Astrocyte (in vitro differentiated cells and primary cell): ENCODE data around the gene ASPRV1. TPM values are rescaled to one million over a fixed set of nuclear protein-coding genes. Genes with fewer than 3 reads are reported as not detected.
A peak's percentile ranks its signal among the peaks of the same experiment; 100 is the strongest.

Experiments used
- DNase-seq: peaks from one replicate; pipeline ENCODE4 v3.0.0-alpha.2; 2010; ENCODE audit warnings: low read depth
- FAIRE-seq: peaks from 2 replicates; lab custom pipeline; 2011; peaks lifted over from hg19 to GRCh38; lab: Jason Lieb, UNC
- H2AFZ ChIP-seq: 2 replicates; pipeline ENCODE4 v1.6.0; 2012; ENCODE audit warnings: low read depth, low read length, inconsistent platforms
- H3K27ac ChIP-seq: 2 replicates; pipeline ENCODE4 v1.5.1; 2011; ENCODE audit warnings: low read depth, low read length, inconsistent platforms
- H3K27me3 ChIP-seq: 2 replicates; pipeline ENCODE4 v1.6.0; 2011; ENCODE audit warnings: low read length, inconsistent platforms; ENCODE audit not compliant: insufficient read depth
- H3K36me3 ChIP-seq: 2 replicates; pipeline ENCODE4 v1.5.1; 2011; ENCODE audit warnings: low read length, inconsistent platforms; ENCODE audit not compliant: insufficient read depth
- H3K4me1 ChIP-seq: 2 replicates; pipeline ENCODE4 v1.5.1; 2011; ENCODE audit warnings: low read length, inconsistent platforms; ENCODE audit not compliant: insufficient read depth
- H3K4me2 ChIP-seq: 2 replicates; pipeline ENCODE4 v1.6.0; 2012; ENCODE audit warnings: low read length, inconsistent platforms
- H3K4me3 ChIP-seq: 2 replicates; pipeline ENCODE4 v1.5.1; 2011; ENCODE audit warnings: low read depth, mild to moderate bottlenecking, low read length, inconsistent platforms; ENCODE audit not compliant: insufficient read depth
- H3K79me2 ChIP-seq: 2 replicates; pipeline ENCODE4 v1.6.0; 2012; ENCODE audit warnings: mild to moderate bottlenecking, low read length, inconsistent platforms; ENCODE audit not compliant: insufficient read depth
- H3K9ac ChIP-seq: 2 replicates; pipeline ENCODE4 v1.6.0; 2012; ENCODE audit warnings: mild to moderate bottlenecking, low read length, inconsistent platforms
- H3K9me3 ChIP-seq: 2 replicates; pipeline ENCODE4 v1.5.1; 2012; ENCODE audit warnings: low read depth, mild to moderate bottlenecking, low read length, inconsistent platforms; ENCODE audit not compliant: insufficient read depth
- H4K20me1 ChIP-seq: 2 replicates; pipeline ENCODE4 v1.6.0; 2012; ENCODE audit warnings: low read length, inconsistent platforms; ENCODE audit not compliant: insufficient read depth
- H3K27ac Mint-ChIP-seq: one replicate; pipeline ENCODE4 v1.8.0; 2021; ENCODE audit warnings: mild to moderate bottlenecking, mixed read lengths; ENCODE audit not compliant: unreplicated experiment
- H3K27me3 Mint-ChIP-seq: one replicate; pipeline ENCODE4 v1.8.0; 2021; ENCODE audit warnings: low read depth, mixed read lengths; ENCODE audit not compliant: unreplicated experiment
- H3K36me3 Mint-ChIP-seq: one replicate; pipeline ENCODE4 v1.8.0; 2021; ENCODE audit warnings: low read depth, mixed read lengths; ENCODE audit not compliant: unreplicated experiment
- H3K4me1 Mint-ChIP-seq: one replicate; pipeline ENCODE4 v1.8.0; 2021; ENCODE audit warnings: low read depth, mixed read lengths; ENCODE audit not compliant: unreplicated experiment
- H3K4me3 Mint-ChIP-seq: one replicate; pipeline ENCODE4 v1.8.0; 2021; ENCODE audit warnings: mild to moderate bottlenecking, moderate library complexity, mixed read lengths; ENCODE audit not compliant: unreplicated experiment
- H3K9me3 Mint-ChIP-seq: one replicate; pipeline ENCODE4 v1.8.0; 2021; ENCODE audit warnings: mild to moderate bottlenecking, mixed read lengths; ENCODE audit not compliant: unreplicated experiment
- EZH2 ChIP-seq: IDR thresholded peaks from 2 replicates; pipeline ENCODE4 v1.6.1; 2012; ENCODE audit warnings: mild to moderate bottlenecking, low read length, inconsistent platforms; ENCODE audit not compliant: insufficient read depth
- total RNA-seq: library from RNA; stranded (reverse); gene quantifications from 2 replicates; pipeline ENCODE4 v1.2.1, GENCODE V29; 2021
- TF ChIP-seq, protein P1 (sequence below): IDR thresholded peaks from 2 replicates; pipeline ENCODE4 v1.5.1; 2011; ENCODE audit warnings: low read depth, mild to moderate bottlenecking, inconsistent platforms, low read length, moderate library complexity; ENCODE audit not compliant: insufficient read depth

The ASPRV1 gene
- total RNA-seq, 1 donor from 2014 or later, result 0.23 TPM

DNA sequence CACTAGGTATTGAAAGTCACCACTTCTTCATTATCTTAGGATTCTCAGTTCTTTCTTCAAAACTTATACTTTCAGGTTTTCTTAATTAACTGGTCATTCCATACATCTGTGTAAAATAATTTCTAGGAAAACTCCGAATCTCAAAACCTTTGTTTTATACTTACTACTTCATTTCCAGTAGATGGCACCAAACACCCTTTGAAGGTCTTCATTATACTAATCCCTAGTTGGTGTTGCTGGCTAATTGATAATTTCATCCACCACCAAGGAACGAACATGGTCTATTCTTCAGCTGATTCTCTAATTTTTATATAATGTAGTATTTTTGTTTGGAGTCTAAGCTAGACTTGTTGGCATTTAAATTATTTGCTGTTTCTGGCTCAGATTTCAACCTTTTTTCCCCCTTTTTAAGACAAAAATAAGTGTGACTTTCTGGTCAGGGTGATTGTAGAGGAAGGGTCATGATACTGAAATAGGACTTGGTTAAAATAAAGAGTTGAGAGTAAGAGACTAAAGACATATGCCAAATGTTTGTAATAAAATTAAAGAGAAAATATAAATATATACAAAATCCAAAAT, 49.4 kb downstream of the ASPRV1 start:
- no peak overlapping the region for H3K27ac ChIP-seq

More for the DNA sequence above, 49.4 kb downstream of the ASPRV1 start:
- Mint-ChIP-seq H3K4me1 (peaks cover 9% of the 10 kb centered on the region), H3K4me3 (no peak overlapping the region), H3K9me3 (no peaks in the 10 kb centered on the region), H3K36me3 (peaks cover under 1% of the 10 kb centered on the region), H3K27me3 (no peaks in the 10 kb centered on the region), H3K27ac (no peak overlapping the region)
- peaks cover 21% of the 10 kb centered on the region for H3K79me2 ChIP-seq
- H3K9me3 ChIP-seq, result no peaks in the 10 kb centered on the region
- DNase-seq, result peak; percentile 39
- no peaks in the 10 kb centered on the region for H4K20me1 ChIP-seq
- peaks cover 5% of the 10 kb centered on the region for H3K4me1 ChIP-seq
- FAIRE-seq, result peak; percentile 65
- no peak overlapping the region for H3K4me2 ChIP-seq
- H3K27me3 ChIP-seq, result no peaks in the 10 kb centered on the region
- peaks cover 13% of the 10 kb centered on the region for H3K36me3 ChIP-seq
- H2AFZ ChIP-seq, result no peak overlapping the region
- no peak overlapping the region for H3K4me3 ChIP-seq
- TF ChIP-seq, protein P1, sequence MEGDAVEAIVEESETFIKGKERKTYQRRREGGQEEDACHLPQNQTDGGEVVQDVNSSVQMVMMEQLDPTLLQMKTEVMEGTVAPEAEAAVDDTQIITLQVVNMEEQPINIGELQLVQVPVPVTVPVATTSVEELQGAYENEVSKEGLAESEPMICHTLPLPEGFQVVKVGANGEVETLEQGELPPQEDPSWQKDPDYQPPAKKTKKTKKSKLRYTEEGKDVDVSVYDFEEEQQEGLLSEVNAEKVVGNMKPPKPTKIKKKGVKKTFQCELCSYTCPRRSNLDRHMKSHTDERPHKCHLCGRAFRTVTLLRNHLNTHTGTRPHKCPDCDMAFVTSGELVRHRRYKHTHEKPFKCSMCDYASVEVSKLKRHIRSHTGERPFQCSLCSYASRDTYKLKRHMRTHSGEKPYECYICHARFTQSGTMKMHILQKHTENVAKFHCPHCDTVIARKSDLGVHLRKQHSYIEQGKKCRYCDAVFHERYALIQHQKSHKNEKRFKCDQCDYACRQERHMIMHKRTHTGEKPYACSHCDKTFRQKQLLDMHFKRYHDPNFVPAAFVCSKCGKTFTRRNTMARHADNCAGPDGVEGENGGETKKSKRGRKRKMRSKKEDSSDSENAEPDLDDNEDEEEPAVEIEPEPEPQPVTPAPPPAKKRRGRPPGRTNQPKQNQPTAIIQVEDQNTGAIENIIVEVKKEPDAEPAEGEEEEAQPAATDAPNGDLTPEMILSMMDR, result peak; percentile 37
- TF ChIP-seq EZH2, result no peak
- peak overlapping the region; percentile 7 for H3K9ac ChIP-seq

Other genes with a start within 250 kb of the ASPRV1 start
- 122 and 132 TPM in 2 replicates for gene ANXA4, start 219.5 kb downstream of the ASPRV1 start, total RNA-seq
- gene GMCL1, start 132.0 kb downstream of the ASPRV1 start, total RNA-seq, result 9.5 and 12.7 TPM in 2 replicates
- 67.7 and 69.3 TPM in 2 replicates for gene SNRNP27, start 67.7 kb downstream of the ASPRV1 start, total RNA-seq
- 26.2 and 29.2 TPM in 2 replicates for gene MXD1, start 46.5 kb downstream of the ASPRV1 start, total RNA-seq
- 194 and 205 TPM in 2 replicates for gene PCBP1, start 125.8 kb upstream of the ASPRV1 start, total RNA-seq
- gene C2orf42, start 229.4 kb upstream of the ASPRV1 start, total RNA-seq, result 15.2 and 20.7 TPM in 2 replicates